Karpas-422 (cell line): Measurements from ENCODE around the gene CKAP2L. TPM values are rescaled to one million over a fixed set of nuclear protein-coding genes. Genes with fewer than 3 reads are reported as not detected.

Experiments
- DNase-seq: peaks from one replicate; pipeline ENCODE4 v3.0.0-alpha.2; 2015
- H2AFZ ChIP-seq: fragments of 200-600 bp; sonication (generic); 2 replicates; pipeline ENCODE4 v1.6.1; 2014; ENCODE audit warnings: antibody characterized with exemption, low read length, mixed read lengths
- H3K27ac ChIP-seq: fragments of 200-600 bp; sonication (generic); 2 replicates; pipeline ENCODE4 v1.5.1; 2014; ENCODE audit warnings: mild to moderate bottlenecking, low read length, moderate library complexity
- H3K27me3 ChIP-seq: fragments of 200-600 bp; sonication (generic); 2 replicates; pipeline ENCODE4 v1.6.1; 2014; ENCODE audit warnings: low read length, mixed read lengths
- H3K36me3 ChIP-seq: fragments of 200-600 bp; sonication (generic); 2 replicates; pipeline ENCODE4 v1.6.1; 2014; ENCODE audit warnings: low read length, mixed read lengths; ENCODE audit not compliant: insufficient read depth
- H3K4me1 ChIP-seq: fragments of 200-600 bp; sonication (generic); 2 replicates; pipeline ENCODE4 v1.6.1; 2014; ENCODE audit warnings: mild to moderate bottlenecking, low read length, mixed read lengths
- H3K4me2 ChIP-seq: fragments of 200-600 bp; sonication (generic); 2 replicates; pipeline ENCODE4 v1.6.1; 2014; ENCODE audit warnings: low read length, low read depth, mild to moderate bottlenecking; ENCODE audit not compliant: poor library complexity, severe bottlenecking
- H3K4me3 ChIP-seq: fragments of 200-600 bp; sonication (generic); 2 replicates; pipeline ENCODE4 v1.5.1; 2014; ENCODE audit warnings: mild to moderate bottlenecking, antibody characterized with exemption, low read length, mixed read lengths
- H3K79me2 ChIP-seq: fragments of 200-600 bp; sonication (generic); 2 replicates; pipeline ENCODE4 v1.6.1; 2014; ENCODE audit warnings: mild to moderate bottlenecking, low read length, mixed read lengths
- H3K9ac ChIP-seq: fragments of 200-600 bp; sonication (generic); 2 replicates; pipeline ENCODE4 v1.6.0; 2014; ENCODE audit warnings: low read length
- H3K9me2 ChIP-seq: fragments of 200-600 bp; sonication (generic), shearing (Covaris generic); replicated peaks from 2 replicates; pipeline ENCODE4 v1.6.0; 2014; ENCODE audit warnings: mild to moderate bottlenecking, low read length, moderate library complexity; ENCODE audit not compliant: insufficient read depth
- H3K9me3 ChIP-seq: fragments of 300-700, 200-600 bp; sonication (generic); 2 replicates; pipeline ENCODE4 v1.6.1; 2014; ENCODE audit warnings: low read length, mixed read lengths
- H4K20me1 ChIP-seq: fragments of 200-600 bp; sonication (generic); 2 replicates; pipeline ENCODE4 v1.6.1; 2014; ENCODE audit warnings: mild to moderate bottlenecking, antibody characterized with exemption, low read length, low read depth; ENCODE audit not compliant: insufficient read depth
- total RNA-seq: library from RNA; depleted of rRNA; stranded (reverse); fragments of >200 nt; shearing (Covaris generic); gene quantifications from 2 replicates; pipeline ENCODE4 v1.2.3, GENCODE V29; 2014; ENCODE audit warnings: low replicate concordance; rRNA removed

The CKAP2L gene
- total RNA-seq, 1 experiment from 2014 or later, result 17.0 TPM

DNA sequence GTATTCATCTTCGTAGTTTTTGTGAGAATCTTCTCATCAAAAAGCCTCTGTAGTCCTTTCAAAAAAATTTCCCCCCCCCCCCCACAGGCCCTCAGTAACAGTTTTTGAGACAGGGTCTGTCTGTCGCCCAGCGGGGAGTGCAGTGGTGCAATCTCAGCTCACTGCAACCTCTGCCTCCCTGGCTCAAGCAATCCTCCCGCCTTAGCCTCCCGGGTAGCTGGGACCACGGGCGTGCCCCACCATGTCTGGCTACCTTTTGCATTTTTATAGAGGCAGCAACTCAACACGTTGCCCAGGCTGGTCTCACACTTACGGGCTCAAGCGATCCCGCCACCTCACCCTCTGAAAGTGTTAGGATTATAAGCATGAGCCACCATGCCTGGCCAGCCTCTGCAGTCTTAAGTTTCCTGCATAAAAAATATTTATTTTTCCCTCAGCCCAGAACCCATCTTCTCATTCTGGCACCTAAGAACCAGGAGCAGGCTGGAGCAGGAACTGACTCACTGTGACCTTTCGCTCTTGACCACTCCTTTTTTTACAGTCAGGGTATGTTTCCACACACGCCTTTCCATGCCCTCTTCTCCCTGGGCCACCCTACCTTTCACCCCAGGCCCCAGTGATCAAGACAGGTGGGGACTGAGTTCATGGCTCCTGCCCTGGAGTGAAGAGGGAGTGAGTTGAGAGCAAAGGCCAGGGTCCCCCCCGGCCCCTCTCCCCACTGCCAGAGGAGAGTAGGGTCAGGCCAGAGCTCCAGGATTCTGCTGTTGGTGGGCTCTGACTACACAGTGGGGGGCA is 76.1 kb downstream of the CKAP2L start:
- Histone ChIP-seq H3K4me2 (no peak overlapping the region), H3K36me3 (no peaks in the 10 kb centered on the region), H3K9me2 (no peaks in the 10 kb centered on the region), H3K27ac (no peak overlapping the region), H3K9ac (no peak overlapping the region), H3K9me3 (no peaks in the 10 kb centered on the region), H3K4me3 (no peak overlapping the region), H3K79me2 (no peaks in the 10 kb centered on the region), H3K4me1 (peaks cover 4% of the 10 kb centered on the region; the same call in 1 of the 2 replicates), H4K20me1 (no peaks in the 10 kb centered on the region), H3K27me3 (no peaks in the 10 kb centered on the region), H2AFZ (no peak overlapping the region)
- no peak for DNase-seq

DNA sequence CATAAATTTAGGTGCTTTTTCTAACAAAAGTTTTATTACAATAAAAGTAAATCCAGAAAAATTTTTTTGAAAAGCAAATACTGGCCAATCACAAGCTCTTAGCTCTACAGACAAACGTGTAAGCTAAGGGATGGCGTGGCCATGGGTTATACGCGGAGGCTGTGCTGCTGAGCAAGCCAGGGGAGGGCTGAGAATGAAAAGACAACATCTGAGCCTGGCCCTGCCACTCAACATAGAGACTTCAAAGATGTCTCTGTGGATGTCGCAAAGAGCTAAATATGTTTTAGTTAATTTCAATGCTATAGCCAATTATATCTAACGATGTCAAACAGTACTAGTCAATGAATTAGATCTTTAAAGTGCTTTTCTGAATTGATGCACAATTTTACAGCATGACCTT is 76.9 kb downstream of the CKAP2L start:
- no peaks in the 10 kb centered on the region for H3K36me3 ChIP-seq
- no peak overlapping the region for H3K27ac ChIP-seq
- H3K4me2 ChIP-seq, result no peak overlapping the region
- H3K9me3 ChIP-seq, result no peaks in the 10 kb centered on the region
- H3K79me2 ChIP-seq, result no peaks in the 10 kb centered on the region
- H3K4me3 ChIP-seq, result no peak overlapping the region
- H2AFZ ChIP-seq, result no peak overlapping the region
- H3K9me2 ChIP-seq, result no peaks in the 10 kb centered on the region
- peaks cover 4% of the 10 kb centered on the region; the same call in 1 of the 2 replicates for H3K4me1 ChIP-seq
- no peak overlapping the region for H3K9ac ChIP-seq
- H3K27me3 ChIP-seq, result no peaks in the 10 kb centered on the region
- H4K20me1 ChIP-seq, result no peaks in the 10 kb centered on the region
- no peak for DNase-seq

Other genes starting within 250 kb of the CKAP2L start
- 23.8 and 35.4 TPM in 2 replicates for gene POLR1B, start 222.1 kb downstream of the CKAP2L start, total RNA-seq
- 30.0 and 37.4 TPM in 2 replicates for gene CHCHD5, start 180.0 kb downstream of the CKAP2L start, total RNA-seq
- 24.6 and 48.4 TPM in 2 replicates for gene SLC20A1, start 118.7 kb downstream of the CKAP2L start, total RNA-seq
- gene NT5DC4, start 43.6 kb downstream of the CKAP2L start, total RNA-seq, result not detected in 2 replicates
- gene IL1A, start 19.9 kb upstream of the CKAP2L start, total RNA-seq, result 0.15 TPM in 1 of 2 replicates, not detected in the other
- gene IL1B, start 72.2 kb upstream of the CKAP2L start, total RNA-seq, result not detected in 2 replicates
- gene IL37, start 146.6 kb upstream of the CKAP2L start, total RNA-seq, result not detected in 2 replicates
- gene IL36G, start 213.4 kb upstream of the CKAP2L start, total RNA-seq, result not detected in 2 replicates
- not detected in 2 replicates for gene IL36A, start 240.8 kb upstream of the CKAP2L start, total RNA-seq